ENCODE data around the gene PSMA7. TPM values are rescaled to one million over a fixed set of nuclear protein-coding genes. Genes with fewer than 3 reads are reported as not detected.

Gene PSMA7
- total RNA-seq, 1 experiment from 2014 or later, result 514 TPM

- Mint-ChIP-seq H3K27ac (ENCODE audit: unreplicated experiment) (no peak overlapping the region), H3K36me3 (ENCODE audit: insufficient read depth, unreplicated experiment) (no peaks in the 10 kb centered on the region), H3K4me1 (ENCODE audit: low read depth, unreplicated experiment) (no peaks in the 10 kb centered on the region), H3K4me3 (ENCODE audit: low read depth, unreplicated experiment) (no peak overlapping the region), H3K9me3 (ENCODE audit: low read depth, unreplicated experiment) (peaks cover 27% of the 10 kb centered on the region), H3K27me3 (ENCODE audit: unreplicated experiment) (peaks cover 24% of the 10 kb centered on the region)
- no peak for TF ChIP-seq CTCF (IDR thresholded peaks at IDR 0.05; ENCODE audit: unreplicated experiment)
- no TSS peak for BruUV-seq (replicated peaks)
- DNase-seq, result no peak
- CTCF ChIA-PET, result interaction anchor here (0.6 kb wide), 1 partner anchor 94 kb away, joined by 4 read pairs; no protein-coding TSS in a partner anchor
- intact Hi-C loops (cut with micrococcal nuclease; ENCODE audit: unreplicated experiment), result no loop called here
Measured at GRCh38 chr20:62104791-62105345, 38.3 kb downstream of the PSMA7 start.

GRCh38 chr20:62104234-62104789 lies 38.9 kb downstream of the PSMA7 start:
- CTCF ChIA-PET, result interaction anchor here (0.5 to 0.8 kb wide), 3 partner anchors 11 to 1867 kb away, joined by 3 to 4 read pairs (median 3); no protein-coding TSS in a partner anchor
- H3K4me1 Mint-ChIP-seq (ENCODE audit: low read depth, unreplicated experiment), result no peaks in the 10 kb centered on the region
- TF ChIP-seq CTCF (IDR thresholded peaks at IDR 0.05; ENCODE audit: unreplicated experiment), result no peak
- intact Hi-C loops (cut with micrococcal nuclease; ENCODE audit: unreplicated experiment), result no loop called here
- BruUV-seq (replicated peaks), result no TSS peak
- peaks cover 29% of the 10 kb centered on the region for H3K27me3 Mint-ChIP-seq (ENCODE audit: unreplicated experiment)
- no peak for DNase-seq
- no peak overlapping the region for H3K27ac Mint-ChIP-seq (ENCODE audit: unreplicated experiment)
- H3K9me3 Mint-ChIP-seq (ENCODE audit: low read depth, unreplicated experiment), result peaks cover 27% of the 10 kb centered on the region
- H3K4me3 Mint-ChIP-seq (ENCODE audit: low read depth, unreplicated experiment), result no peak overlapping the region
- H3K36me3 Mint-ChIP-seq (ENCODE audit: insufficient read depth, unreplicated experiment), result no peaks in the 10 kb centered on the region

- BruUV-seq (replicated peaks), result no TSS peak
- Mint-ChIP-seq H3K4me3 (ENCODE audit: low read depth, unreplicated experiment) (no peak overlapping the region), H3K4me1 (ENCODE audit: low read depth, unreplicated experiment) (no peaks in the 10 kb centered on the region), H3K27ac (ENCODE audit: unreplicated experiment) (no peak overlapping the region), H3K9me3 (ENCODE audit: low read depth, unreplicated experiment) (peaks cover 23% of the 10 kb centered on the region), H3K36me3 (ENCODE audit: insufficient read depth, unreplicated experiment) (peaks cover 1% of the 10 kb centered on the region), H3K27me3 (ENCODE audit: unreplicated experiment) (peaks cover 36% of the 10 kb centered on the region)
- intact Hi-C loops (cut with micrococcal nuclease; ENCODE audit: unreplicated experiment), result no loop called here
- no peak for DNase-seq
- CTCF ChIA-PET, result interaction anchor here (0.5 to 1.2 kb wide), 4 partner anchors 11 to 1866 kb away, joined by 3 to 5 read pairs (median 4); no protein-coding TSS in a partner anchor
- no peak for TF ChIP-seq CTCF (IDR thresholded peaks at IDR 0.05; ENCODE audit: unreplicated experiment)
Measured at GRCh38 chr20:62103508-62104233, 39.5 kb downstream of the PSMA7 start.

- Mint-ChIP-seq H3K36me3 (ENCODE audit: insufficient read depth, unreplicated experiment) (peaks cover 5% of the 10 kb centered on the region), H3K4me3 (ENCODE audit: low read depth, unreplicated experiment) (no peak overlapping the region), H3K4me1 (ENCODE audit: low read depth, unreplicated experiment) (no peaks in the 10 kb centered on the region), H3K27me3 (ENCODE audit: unreplicated experiment) (peaks cover 51% of the 10 kb centered on the region), H3K27ac (ENCODE audit: unreplicated experiment) (no peak overlapping the region), H3K9me3 (ENCODE audit: low read depth, unreplicated experiment) (peaks cover 14% of the 10 kb centered on the region)
- BruUV-seq (replicated peaks), result no TSS peak
- CTCF ChIA-PET, result interaction anchor here (1.2 kb wide), 1 partner anchor 21 kb away, joined by 3 read pairs; no protein-coding TSS in a partner anchor
- DNase-seq, result no peak
- intact Hi-C loops (cut with micrococcal nuclease; ENCODE audit: unreplicated experiment), result no loop called here
- TF ChIP-seq CTCF (IDR thresholded peaks at IDR 0.05; ENCODE audit: unreplicated experiment), result no peak
Measured at GRCh38 chr20:62101078-62101477, 42.1 kb downstream of the PSMA7 start.

Measured in Calu3 (cell line).